Stimulated activated naive CD4-positive, alpha-beta T cell treated with Interleukin-2 at 50 U/mL for 16 hours (primary cell): ENCODE data around the gene SCYGR7.

Experiments used
- DNase-seq: peaks from one replicate; lab custom pipeline; 2025; lab: John Stamatoyannopoulos, UW

SCYGR7 gene

DNA sequence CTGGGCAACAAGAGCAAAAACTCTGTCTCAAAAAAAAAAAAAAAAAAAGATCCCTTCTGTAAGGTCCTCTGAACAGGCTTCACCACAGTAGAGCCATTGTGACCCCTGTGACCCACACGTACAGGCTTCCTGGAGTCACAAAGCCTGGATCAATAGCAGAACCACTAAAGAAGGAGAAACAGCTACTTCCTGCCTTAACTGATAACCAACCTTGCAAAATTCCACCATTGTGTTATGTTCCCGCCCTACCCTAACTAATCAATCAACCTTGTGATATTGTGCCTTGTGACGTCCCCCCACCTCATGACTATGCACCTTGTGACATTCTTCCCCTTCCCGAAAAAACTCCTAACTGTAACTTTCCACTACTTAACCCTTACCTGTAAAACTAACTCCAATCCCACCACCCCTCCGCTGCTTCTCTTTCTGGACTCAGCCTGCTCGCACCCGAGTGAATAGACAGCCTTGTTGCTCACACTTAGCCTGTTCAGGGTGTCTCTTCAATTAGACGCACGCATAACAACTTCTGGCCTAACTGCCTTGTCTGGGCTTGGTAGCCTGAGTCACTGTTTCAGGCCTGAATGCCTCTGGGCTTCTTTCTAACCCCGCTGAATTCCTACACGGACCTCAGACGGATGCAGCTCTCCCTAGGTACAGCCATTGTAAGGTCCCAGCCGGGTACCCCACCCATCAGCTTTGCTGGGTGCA lies 31.4 kb downstream of the SCYGR7 start:
- no peak for DNase-seq

DNA sequence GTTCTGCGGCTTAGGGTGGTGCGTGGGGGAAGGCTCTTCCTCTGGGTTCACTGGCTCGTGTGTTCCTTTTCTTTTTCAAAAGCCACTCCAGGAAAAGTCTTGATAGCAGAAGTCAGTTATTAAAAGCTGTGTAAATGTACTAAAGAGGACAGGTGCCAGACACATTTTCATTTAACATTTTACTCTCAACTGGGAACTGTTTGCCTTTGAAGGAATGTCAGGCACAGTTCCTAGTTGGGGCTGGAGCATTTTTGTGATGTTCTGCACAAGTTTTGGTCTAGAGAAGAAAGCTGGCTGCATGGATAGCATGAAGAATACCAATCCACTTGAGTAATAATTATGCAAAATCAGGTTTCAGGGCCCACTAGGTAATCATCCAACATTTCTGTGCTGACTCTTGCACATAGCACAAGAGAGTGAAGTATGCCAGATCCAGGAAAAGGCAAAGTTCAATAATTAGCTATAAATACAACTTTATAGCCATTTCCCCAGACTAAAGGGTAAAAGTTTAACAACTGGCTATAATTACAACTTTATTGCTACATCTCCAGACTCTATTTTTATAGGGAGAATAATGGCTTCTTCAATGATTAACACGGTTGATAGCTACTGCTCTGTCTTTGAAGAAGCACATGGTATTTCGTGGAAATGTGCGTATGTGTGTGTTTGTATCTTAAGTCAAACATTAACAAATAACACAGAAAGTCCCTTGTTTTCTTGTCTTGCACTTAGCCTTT lies 33.8 kb downstream of the SCYGR7 start:
- DNase-seq, result no peak

DNA sequence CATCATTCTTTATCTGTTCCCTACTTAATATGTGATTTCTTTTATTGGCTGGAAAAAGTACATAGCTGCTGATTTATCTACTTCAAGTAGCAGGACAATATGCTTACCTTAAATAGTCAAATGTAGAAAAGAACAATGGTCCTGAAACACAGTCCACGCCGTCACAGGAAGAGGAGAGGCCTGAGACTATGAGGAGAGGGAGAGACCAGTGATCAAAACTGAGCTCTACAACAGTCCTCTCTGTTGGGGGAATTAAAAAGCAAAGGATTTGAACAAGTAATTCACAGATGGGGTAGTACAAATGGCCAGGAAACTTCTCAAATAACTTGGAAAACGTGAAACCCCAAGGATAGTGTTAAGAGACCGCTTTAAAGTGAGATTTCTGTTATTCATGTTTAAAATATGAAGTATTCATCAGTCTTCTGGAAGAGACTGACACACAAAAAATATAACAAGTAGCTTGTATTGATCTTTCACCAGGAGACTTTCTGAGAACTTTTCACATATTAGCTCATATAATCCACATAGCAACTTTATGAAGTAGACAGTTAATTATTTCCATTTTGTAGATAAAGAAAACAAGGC lies 37.7 kb downstream of the SCYGR7 start:
- no peak for DNase-seq

DNA sequence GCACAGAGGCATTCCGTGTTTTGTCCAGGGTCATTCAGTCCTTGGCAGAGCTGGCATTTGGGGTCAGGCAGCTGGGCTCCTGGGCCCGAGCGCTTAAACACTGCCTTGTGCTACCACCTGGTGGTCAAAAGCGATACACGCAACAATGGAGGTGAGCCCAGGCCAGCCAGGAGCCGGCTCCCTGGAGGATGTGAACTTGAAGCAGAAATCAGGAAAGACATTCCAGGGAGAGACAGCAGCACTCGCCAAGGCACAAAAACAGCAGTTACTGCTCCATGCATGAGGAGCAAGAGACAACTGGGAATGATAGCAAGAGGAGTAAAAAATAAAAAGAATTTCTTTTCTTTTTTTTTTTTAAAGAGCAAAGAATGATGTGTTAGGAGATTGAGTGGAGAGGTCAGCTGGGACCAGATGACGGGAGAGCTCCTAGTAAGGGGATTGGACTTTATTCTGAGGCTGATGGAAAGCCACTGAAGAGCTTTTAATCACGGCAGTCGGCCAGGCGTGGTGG lies 38.3 kb downstream of the SCYGR7 start:
- peak; percentile 32 for DNase-seq

DNA sequence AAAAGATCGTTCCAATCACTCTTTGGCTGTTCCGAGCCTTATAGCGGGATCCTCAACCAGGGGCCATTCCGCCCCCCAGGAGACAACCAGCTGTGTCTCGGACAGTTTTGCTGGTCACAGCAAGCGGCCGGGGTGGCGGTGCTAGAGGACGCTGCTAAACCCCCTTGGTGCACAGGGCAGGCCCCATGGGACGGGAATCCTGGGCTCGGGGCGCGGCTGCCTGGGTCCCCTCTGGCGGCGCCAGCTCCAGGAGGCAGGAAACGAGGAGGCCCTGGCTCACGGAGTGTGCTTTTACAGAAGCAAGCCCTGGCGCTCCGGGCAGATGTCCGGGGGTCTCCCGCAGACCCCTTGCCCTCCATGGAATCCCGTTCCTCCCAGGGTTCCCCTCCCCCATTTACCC lies 39.7 kb downstream of the SCYGR7 start:
- DNase-seq, result no peak

DNA sequence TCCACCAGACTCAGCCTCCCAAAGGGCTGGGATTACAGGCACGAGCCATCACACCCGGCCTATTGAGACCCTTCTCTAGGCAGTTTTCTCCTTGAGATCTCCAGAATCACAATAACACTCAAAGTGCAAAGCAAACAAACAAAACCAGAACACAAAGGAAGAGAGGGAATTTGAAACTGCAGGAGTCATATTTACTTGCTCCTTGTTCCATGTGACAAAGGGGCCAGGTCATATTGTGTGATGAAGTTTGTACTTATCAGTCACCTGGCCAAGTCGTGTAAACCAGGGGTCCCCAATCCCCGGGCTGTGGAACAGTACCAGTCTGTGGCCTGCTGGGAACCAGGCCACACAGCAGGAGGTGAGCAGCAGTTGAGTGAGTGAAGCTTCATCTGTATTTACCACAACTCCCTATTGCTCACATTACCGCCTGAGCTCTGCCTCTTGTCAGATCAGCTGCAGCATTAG lies 44.1 kb downstream of the SCYGR7 start:
- DNase-seq, result no peak

DNA sequence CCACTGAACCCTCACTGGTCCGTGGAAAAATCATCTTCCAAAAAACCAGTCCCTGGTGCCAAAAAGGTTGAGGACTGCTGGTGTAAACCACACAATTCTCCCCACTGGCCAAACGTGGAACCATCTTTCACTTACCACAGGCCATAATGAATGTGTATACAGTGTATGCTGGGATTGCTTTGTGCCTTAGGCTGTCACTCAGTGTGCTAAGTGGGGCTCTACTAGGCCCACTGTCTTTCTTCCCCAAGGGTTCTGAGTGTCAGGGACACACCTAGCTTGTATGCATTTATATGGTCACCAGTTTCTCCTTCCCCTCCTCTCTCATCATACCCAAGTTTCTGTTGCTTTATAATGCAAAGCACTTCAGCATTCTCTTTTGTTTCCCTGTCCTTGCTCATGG lies 44.8 kb downstream of the SCYGR7 start:
- DNase-seq, result no peak

DNA sequence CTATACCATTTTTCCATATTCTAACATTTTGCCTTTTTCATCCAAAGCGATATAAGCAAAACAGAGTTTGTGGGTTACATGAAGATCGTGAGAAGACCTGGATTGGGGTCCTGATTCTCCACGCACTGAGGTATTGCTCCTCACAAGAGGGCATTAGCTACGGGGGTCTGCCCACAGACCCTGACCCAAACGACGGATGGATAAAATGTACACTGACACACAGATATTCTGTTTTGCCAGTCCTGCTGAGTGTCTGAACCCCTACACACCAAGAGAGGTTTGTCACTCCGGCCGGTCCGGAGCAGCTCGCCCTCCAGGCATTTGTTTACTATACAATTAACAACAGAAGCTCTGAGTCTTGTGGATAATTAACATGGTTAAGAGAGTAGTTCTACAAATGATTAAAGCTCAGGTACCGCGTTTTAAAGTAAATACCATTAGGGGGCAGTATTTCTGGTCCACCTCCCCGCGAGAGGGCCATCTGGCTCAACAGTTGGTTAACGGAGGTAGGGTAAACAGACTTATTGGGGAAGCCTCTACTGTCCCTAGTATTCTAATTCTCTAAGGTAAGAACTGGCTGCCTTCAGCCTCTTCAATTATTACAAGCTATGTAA lies 46.0 kb downstream of the SCYGR7 start:
- no peak for DNase-seq

DNA sequence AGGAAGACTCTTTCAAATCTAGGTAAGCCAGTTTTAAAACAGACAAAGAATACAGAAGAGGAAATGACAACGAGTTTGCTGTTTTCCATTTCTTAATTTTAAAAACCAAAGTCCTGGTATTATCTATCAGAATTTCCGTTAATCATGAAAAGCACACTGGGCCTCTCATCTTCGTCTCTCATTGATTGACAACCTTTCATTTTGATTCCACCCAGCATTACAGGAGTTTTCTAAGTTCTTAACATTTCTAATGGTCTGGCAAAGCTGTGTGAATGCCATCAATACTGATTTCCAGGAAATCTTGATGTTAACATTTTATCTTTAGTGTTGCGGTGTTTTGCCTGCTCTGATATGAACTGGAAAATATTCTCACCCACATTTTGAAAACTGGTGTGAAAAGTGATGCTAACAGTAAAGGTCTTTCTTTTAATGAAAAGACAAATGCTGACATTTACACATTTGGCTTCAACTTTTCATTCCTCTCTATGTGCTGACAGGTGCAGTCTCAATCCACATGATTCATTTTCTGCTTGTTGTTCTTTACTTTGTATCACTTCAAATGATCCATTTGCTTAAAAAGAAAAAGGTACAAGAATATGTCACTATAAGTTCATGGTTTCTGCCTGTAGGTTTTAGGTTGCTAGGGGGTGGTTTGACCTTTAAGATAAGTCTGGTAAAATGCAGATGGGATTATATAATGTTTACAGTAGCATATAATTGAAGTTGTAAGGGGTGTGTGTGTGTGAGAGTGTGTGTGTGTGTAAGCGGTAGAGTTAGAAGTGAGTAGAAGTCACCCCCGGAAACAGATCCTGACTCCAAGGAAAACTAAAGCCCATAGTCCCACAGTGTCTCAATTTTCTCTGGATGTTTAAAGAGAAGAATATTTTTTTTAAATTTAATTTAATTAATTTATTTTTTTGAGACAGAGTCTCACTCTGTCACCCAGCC lies 47.0 kb downstream of the SCYGR7 start:
- DNase-seq, result no peak
